HG03139 (cell line): Measurements from ENCODE around the gene SERPINB1.
A peak's percentile ranks its signal among the peaks of the same experiment; 100 is the strongest.
"Not testable (repeated sequence)": the region's sequence is repeated elsewhere in the genome, so short reads cannot be mapped to it uniquely, and the experiment has no call there.

Experiments used
- ATAC-seq: cut with Tn5 transposase; IDR thresholded peaks from one replicate; pipeline ENCODE4 v1.9.1; 2021; ENCODE audit not compliant: unreplicated experiment

Gene SERPINB1

DNA sequence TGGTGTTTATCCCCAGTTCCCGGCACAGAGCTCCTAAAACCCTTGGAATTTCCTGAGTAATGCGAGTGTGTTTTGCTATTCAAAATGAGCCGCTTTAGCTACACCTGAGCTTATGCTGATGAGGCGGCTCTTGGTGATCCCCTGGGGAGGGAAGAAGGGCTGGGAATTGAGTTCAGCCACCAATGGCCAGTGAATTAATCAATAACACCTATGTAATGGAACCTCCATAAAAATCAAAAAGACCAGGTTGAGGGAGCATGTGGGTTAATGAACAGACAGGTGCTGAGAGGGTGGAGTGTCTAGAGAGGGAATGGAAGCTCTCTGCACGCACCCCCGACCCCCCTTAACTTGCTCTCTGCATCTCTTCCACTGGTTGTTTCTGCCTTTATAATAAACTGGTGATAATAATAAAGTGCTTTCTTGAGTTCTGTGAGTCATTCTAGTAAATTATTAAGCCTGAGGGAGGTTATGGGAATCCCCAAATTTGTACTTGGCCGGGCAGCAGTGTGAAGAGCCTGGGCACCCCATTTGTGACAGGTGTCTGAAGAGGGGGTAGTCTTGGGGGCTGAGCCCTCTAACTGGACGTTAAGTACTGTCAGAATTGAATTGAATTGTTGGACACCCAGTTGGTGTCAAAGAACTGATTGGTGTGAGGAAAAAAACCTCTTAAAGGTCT lies 24.6 kb upstream of the SERPINB1 start:
- ATAC-seq, result peak; percentile 43

DNA sequence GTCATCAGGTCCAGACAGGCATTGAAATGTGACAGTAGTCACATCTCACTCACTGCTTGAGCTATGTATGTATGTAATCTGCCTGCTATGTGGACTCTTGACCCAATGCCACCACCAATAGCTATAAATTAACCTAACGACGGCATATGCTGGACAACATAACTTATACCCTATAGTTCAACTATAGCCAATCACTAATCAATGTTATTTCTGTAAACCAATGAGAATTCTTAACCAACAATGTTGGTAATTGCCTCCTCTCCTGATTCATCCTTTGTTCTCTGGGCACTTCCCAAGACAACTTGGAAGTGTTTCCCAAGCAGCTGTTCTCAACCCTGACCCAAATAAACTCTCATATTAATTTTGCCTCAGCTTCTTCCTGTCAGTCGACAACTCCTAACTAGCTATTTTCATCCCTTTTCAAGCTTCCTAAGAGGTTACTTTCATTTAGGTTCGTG lies 24.1 kb upstream of the SERPINB1 start:
- no peak for ATAC-seq

DNA sequence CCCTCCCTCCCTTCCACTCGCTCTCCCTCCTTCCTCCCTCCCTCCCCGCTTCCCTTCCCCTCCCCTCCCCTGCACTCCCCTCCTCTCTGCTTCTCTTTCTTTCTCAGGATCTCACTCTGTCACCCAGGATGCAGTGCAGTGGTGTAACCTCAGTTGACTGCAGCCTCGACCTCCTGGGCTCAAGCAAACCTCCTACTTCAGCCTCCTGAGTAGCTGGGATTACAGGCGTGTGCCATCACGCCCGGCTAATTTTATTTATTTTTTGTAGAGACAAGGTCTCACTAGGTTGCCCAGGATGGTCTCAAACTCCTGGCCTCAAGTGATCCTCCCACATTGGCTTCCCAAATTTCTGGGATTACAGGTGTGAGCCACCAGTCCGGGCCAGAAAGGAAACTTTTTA lies 23.6 kb upstream of the SERPINB1 start:
- no peak for ATAC-seq

- no peak for ATAC-seq
Observed at GRCh38 chr6:2863901-2864300, 22.2 kb upstream of the SERPINB1 start.

DNA sequence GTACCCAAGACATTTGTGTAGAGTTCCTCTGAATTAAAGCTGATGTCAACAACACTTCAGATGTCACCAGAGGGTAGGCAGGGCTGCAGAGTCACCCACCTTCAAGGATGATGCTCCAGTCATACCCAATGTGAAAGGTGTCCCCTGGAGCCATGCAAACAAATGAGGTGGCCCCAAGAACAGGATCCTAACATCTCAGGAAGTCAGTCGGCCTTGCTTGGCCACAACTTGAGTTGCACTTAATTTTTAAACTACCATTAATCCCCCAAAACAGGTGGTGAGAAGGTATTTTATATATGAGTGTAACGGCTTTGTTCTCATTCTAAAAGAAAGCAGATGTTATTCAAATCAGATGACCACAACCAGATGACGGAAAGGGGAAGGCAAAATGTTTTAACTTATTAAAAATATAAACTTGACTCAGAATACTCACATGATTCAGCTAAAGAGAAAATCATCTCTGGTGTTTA lies 21.1 kb upstream of the SERPINB1 start:
- peak; percentile 41 for ATAC-seq

GRCh38 chr6:2861822-2862164 lies 20.1 kb upstream of the SERPINB1 start:
- ATAC-seq, result no peak

DNA sequence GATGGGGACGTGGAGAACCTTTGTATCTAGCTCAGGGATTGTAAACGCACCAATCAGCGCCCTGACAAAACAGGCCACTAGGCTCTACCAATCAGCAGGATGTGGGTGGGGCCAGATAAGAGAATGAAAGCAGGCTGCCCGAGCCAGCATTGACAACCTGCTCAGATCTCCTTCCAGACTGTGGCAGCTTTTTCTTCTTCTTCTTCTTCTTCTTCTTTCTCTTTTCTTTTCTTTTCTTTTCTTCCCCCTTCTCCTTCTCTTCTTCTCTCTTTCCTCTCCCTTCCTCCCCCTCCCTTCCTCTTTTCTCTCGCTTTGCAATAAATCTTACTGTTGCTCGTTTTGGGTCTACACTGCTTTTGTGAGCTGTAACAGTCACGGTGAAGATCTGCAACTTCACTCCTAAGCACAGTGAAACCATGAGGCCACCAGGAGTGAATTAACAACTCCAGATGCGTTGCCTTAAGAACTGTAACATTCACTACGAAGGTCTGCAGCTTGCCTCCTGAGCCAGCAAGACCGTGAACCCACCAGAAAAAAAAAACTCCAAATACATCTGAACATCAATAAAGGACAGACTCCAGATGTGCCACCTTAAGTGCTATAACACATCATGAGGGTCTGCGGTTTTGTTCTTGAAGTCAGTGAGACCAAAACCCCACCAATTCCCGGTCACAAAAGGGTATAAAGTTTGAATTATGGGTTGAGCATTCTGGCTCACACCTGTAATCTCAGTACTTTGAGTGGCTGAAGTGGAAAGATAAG lies 19.6 kb upstream of the SERPINB1 start:
- ATAC-seq, result no peak

- ATAC-seq, result not testable (repeated sequence)
Observed at GRCh38 chr6:2860706-2861059, 19.0 kb upstream of the SERPINB1 start.

- ATAC-seq, result not testable (repeated sequence)
Observed at GRCh38 chr6:2859798-2860705, 18.4 kb upstream of the SERPINB1 start.

GRCh38 chr6:2859185-2859700 lies 17.6 kb upstream of the SERPINB1 start:
- ATAC-seq, result no peak

GRCh38 chr6:2857580-2858337 lies 16.1 kb upstream of the SERPINB1 start:
- peak; percentile 39 for ATAC-seq

DNA sequence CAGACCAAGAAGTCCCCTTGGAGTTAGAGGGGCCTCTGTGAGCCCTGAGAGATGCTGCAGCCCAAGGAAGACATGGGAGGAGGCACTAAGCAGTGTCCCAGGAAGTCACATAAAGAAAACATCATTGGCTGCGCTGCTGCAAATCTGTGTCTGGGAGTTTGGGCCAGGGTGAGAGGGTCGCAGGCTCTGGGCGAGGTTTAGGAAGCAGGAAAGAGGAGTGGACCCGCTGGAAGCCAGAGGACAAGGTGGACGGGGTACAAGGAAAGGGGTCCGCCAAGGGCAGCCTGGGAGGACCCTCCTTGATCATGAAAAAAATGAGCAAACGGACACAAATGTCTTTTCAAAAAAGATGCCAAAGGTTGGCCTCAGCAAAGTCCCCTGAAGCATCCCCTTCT lies 15.5 kb upstream of the SERPINB1 start:
- no peak for ATAC-seq

- ATAC-seq, result no peak
Observed at GRCh38 chr6:2855061-2855519, 13.4 kb upstream of the SERPINB1 start.

- ATAC-seq, result no peak
Observed at GRCh38 chr6:2854396-2854982, 12.8 kb upstream of the SERPINB1 start.

GRCh38 chr6:2853769-2854395 lies 12.2 kb upstream of the SERPINB1 start:
- ATAC-seq, result no peak

DNA sequence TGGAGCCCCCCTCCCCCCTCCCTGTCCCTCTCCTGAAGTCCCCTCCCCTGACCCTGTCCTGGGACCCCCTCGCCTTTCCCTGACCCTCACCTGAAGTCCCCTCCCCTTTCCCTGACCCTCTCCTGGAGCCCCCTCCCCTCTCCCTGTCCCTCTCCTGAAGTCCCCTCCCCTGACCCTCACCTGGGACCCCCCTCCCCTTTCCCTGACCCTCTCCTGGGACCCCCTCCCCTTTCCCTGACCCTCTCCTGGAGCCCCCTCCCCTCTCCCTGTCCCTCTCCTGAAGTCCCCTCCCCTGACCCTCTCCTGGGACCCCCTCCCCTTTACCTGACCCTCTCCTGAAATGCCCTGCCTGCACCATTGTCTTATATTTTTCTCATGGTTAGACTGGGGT lies 11.7 kb upstream of the SERPINB1 start:
- ATAC-seq, result not testable (repeated sequence)

GRCh38 chr6:2852921-2853322 lies 11.3 kb upstream of the SERPINB1 start:
- no peak for ATAC-seq

- no peak for ATAC-seq
Observed at GRCh38 chr6:2852514-2852855, 10.8 kb upstream of the SERPINB1 start.

DNA sequence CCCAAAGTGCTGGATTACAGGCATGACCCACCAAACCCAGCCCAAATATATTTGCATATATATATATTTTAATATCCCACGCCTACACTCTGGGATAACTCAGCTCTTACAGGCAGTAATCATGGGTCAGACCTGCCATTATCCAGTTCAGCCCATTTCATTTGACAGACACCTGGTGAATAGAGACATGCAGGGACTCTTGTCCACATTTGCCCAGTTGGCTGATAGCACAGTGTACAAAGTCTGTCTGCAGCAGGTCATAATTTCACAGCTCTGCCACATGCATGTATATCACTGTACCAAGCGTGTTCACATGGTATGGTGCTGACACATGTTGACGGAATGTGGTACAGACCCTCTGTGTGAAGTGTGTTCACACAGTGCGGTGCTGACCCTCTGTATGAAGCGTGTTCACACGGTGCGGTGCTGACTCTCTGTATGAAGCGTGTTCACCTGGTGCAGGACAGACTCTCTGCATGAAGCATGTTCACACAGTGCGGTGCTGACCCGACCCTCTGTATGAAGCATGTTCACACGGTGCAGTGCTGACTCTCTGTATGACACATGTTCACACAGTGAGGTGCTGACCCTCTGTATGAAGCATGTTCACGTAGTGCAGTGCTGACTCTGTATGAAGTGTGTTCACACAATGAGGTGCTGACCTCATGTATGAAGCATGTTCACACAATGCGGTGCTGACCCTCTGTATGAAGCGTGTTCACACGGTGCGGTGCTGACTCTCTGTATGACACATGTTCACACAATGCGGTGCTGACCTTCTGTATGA lies 10.3 kb upstream of the SERPINB1 start:
- no peak for ATAC-seq
